Measurements from ENCODE around the gene MAST4. TPM values are rescaled to one million over a fixed set of nuclear protein-coding genes. Genes with fewer than 3 reads are reported as not detected.

The MAST4 gene
- total RNA-seq, 1 experiment from 2014 or later = 10.9 TPM

DNA sequence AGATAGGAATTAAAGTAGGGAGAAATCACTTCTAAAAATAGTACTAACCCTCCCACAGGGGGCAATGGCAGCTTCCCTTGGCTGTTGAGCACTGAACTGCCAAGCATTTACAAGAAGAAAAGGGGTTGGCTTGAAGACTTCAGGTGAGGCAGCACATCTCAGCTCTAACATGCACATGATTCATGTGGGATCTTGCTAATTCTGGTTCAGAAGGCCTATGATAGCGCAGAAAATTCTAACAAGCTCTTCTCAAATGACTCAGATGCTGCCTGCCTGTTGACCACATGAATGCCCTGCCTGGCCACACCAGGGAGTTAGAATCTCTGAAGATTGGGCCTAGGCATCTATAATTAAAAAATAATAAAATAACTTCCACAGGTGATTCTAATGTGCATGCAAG is 577.8 kb downstream of the MAST4 start:
- no TSS peak for BruUV-seq (replicated peaks)
- H3K36me3 Mint-ChIP-seq (ENCODE audit: insufficient read depth, unreplicated experiment) = no peaks in the 10 kb centered on the region
- intact Hi-C loops (cut with micrococcal nuclease; ENCODE audit: unreplicated experiment) = no loop called here
- H3K9me3 Mint-ChIP-seq (ENCODE audit: low read depth, unreplicated experiment) = peaks cover 8% of the 10 kb centered on the region
- CTCF ChIA-PET = no interaction called here
- no peak for DNase-seq
- H3K4me1 Mint-ChIP-seq (ENCODE audit: low read depth, unreplicated experiment) = no peaks in the 10 kb centered on the region
- H3K27ac Mint-ChIP-seq (ENCODE audit: unreplicated experiment) = no peak overlapping the region
- no peak overlapping the region for H3K4me3 Mint-ChIP-seq (ENCODE audit: low read depth, unreplicated experiment)
- no peak for TF ChIP-seq CTCF (IDR thresholded peaks at IDR 0.05; ENCODE audit: unreplicated experiment)
- no peaks in the 10 kb centered on the region for H3K27me3 Mint-ChIP-seq (ENCODE audit: unreplicated experiment)

GRCh38 chr5:67176936-67177335 is 580.7 kb downstream of the MAST4 start:
- no peaks in the 10 kb centered on the region for H3K36me3 Mint-ChIP-seq (ENCODE audit: insufficient read depth, unreplicated experiment)
- no peak overlapping the region for H3K27ac Mint-ChIP-seq (ENCODE audit: unreplicated experiment)
- no peak overlapping the region for H3K4me3 Mint-ChIP-seq (ENCODE audit: low read depth, unreplicated experiment)
- DNase-seq = no peak
- CTCF ChIA-PET = no interaction called here
- peaks cover 8% of the 10 kb centered on the region for H3K9me3 Mint-ChIP-seq (ENCODE audit: low read depth, unreplicated experiment)
- intact Hi-C loops (cut with micrococcal nuclease; ENCODE audit: unreplicated experiment) = no loop called here
- no peaks in the 10 kb centered on the region for H3K27me3 Mint-ChIP-seq (ENCODE audit: unreplicated experiment)
- BruUV-seq (replicated peaks) = no TSS peak
- no peak for TF ChIP-seq CTCF (IDR thresholded peaks at IDR 0.05; ENCODE audit: unreplicated experiment)
- peaks cover 5% of the 10 kb centered on the region for H3K4me1 Mint-ChIP-seq (ENCODE audit: low read depth, unreplicated experiment)

DNA sequence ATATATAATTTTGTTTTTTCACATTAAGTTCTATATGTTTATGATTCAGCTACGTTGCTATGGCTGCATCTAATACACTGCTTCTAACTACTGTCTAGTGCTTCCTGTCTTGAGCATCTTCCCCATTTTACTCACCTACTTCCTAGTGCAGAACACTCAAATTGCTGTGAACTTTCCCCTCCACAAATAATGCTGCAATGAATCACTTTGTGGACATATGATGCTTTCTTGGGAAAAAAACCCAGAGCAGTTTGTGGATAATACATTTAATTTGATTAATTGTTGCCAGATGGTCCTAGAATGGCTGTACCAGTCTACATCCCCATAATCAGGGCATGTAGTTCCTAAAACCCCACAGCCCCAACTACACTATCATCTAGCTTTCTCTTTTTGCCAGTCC is 581.9 kb downstream of the MAST4 start:
- Mint-ChIP-seq H3K36me3 (ENCODE audit: insufficient read depth, unreplicated experiment) (no peaks in the 10 kb centered on the region), H3K4me1 (ENCODE audit: low read depth, unreplicated experiment) (peaks cover 7% of the 10 kb centered on the region), H3K9me3 (ENCODE audit: low read depth, unreplicated experiment) (peaks cover 8% of the 10 kb centered on the region), H3K27me3 (ENCODE audit: unreplicated experiment) (no peaks in the 10 kb centered on the region), H3K4me3 (ENCODE audit: low read depth, unreplicated experiment) (no peak overlapping the region), H3K27ac (ENCODE audit: unreplicated experiment) (no peak overlapping the region)
- no peak for DNase-seq
- no TSS peak for BruUV-seq (replicated peaks)
- intact Hi-C loops (cut with micrococcal nuclease; ENCODE audit: unreplicated experiment) = no loop called here
- TF ChIP-seq CTCF (IDR thresholded peaks at IDR 0.05; ENCODE audit: unreplicated experiment) = no peak
- CTCF ChIA-PET = interaction anchor here (0.6 kb wide), 1 partner anchor 8 kb away, joined by 3 read pairs; no protein-coding TSS in a partner anchor

DNA sequence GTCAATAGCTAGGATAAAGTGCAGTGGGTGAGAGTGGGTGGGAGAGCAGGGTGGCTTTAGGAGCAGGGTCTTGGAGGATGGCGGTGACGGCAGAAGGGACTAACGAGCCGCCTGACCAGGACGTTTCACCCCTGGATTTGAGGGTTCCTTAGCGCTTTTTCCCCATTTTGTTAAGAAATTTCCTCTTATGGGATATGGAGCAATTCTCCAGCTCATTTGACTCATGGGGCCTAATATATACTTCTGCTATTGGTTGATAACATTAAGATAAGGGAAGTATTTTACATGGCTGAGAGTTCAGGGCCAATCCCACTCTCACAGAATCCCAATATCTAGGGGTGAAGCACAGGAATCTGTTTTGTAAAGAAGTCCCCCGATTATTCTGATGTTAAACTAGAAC is 582.8 kb downstream of the MAST4 start:
- H3K27me3 Mint-ChIP-seq (ENCODE audit: unreplicated experiment) = no peaks in the 10 kb centered on the region
- H3K27ac Mint-ChIP-seq (ENCODE audit: unreplicated experiment) = no peak overlapping the region
- no peak for DNase-seq
- CTCF ChIA-PET = interaction anchor here (0.6 kb wide), 1 partner anchor 9 kb away, joined by 3 read pairs; no protein-coding TSS in a partner anchor
- BruUV-seq (replicated peaks) = no TSS peak
- intact Hi-C loops (cut with micrococcal nuclease; ENCODE audit: unreplicated experiment) = no loop called here
- TF ChIP-seq CTCF (IDR thresholded peaks at IDR 0.05; ENCODE audit: unreplicated experiment) = no peak
- H3K36me3 Mint-ChIP-seq (ENCODE audit: insufficient read depth, unreplicated experiment) = no peaks in the 10 kb centered on the region
- H3K9me3 Mint-ChIP-seq (ENCODE audit: low read depth, unreplicated experiment) = peaks cover 8% of the 10 kb centered on the region
- H3K4me3 Mint-ChIP-seq (ENCODE audit: low read depth, unreplicated experiment) = no peak overlapping the region
- H3K4me1 Mint-ChIP-seq (ENCODE audit: low read depth, unreplicated experiment) = peaks cover 7% of the 10 kb centered on the region
